HEK293T (cell line): Measurements from ENCODE around the gene ATG2A.

ENCODE experiments used
- BHLHE40 ChIP-seq: fragments of 450-650 bp; IDR thresholded peaks from 2 replicates; pipeline ENCODE4 v1.6.1; 2016; ENCODE audit warnings: mild to moderate bottlenecking, moderate library complexity, borderline replicate concordance
- ELF4 ChIP-seq: fragments of 450-650 bp; IDR thresholded peaks from 2 replicates; pipeline ENCODE4 v1.6.1; 2017; ENCODE audit warnings: antibody characterized with exemption
- FOXA1 ChIP-seq: fragments of 450-650 bp; IDR thresholded peaks from 2 replicates; pipeline ENCODE4 v1.6.1; 2016; ENCODE audit warnings: mild to moderate bottlenecking
- FOXK2 ChIP-seq: fragments of 450-650 bp; IDR thresholded peaks from 2 replicates; pipeline ENCODE4 v1.6.1; 2016; ENCODE audit warnings: mild to moderate bottlenecking
- FOXM1 ChIP-seq: fragments of 450-650 bp; IDR thresholded peaks from 2 replicates; pipeline ENCODE4 v1.6.1; 2017; ENCODE audit warnings: mild to moderate bottlenecking, borderline replicate concordance
- HDGF ChIP-seq: fragments of 450-650 bp; IDR thresholded peaks from 2 replicates; pipeline ENCODE4 v1.6.1; 2017; ENCODE audit warnings: antibody characterized with exemption, borderline replicate concordance
- PKNOX1 ChIP-seq: fragments of 450-650 bp; IDR thresholded peaks from 2 replicates; pipeline ENCODE4 v1.6.1; 2016
- SP1 ChIP-seq: fragments of 450-650 bp; IDR thresholded peaks from 2 replicates; pipeline ENCODE4 v1.6.1; 2017
- SUZ12 ChIP-seq: fragments of 450-650 bp; IDR thresholded peaks from 2 replicates; pipeline ENCODE4 v1.6.1; 2016; ENCODE audit warnings: mild to moderate bottlenecking

GRCh38 chr11:64878223-64878493 is 38.9 kb downstream of the ATG2A start:
- TF ChIP-seq PKNOX1 (no peak), FOXA1 (no peak), HDGF (no peak), ELF4 (no peak), SP1 (no peak), BHLHE40 (no peak), SUZ12 (no peak), FOXM1 (no peak), FOXK2 (no peak)
